Liver (tissue), 3 donors: ENCODE data around the gene FIBP.

Experiments used
- EGR1 ChIP-seq, 2 donors: IDR thresholded peaks; 2 replicates each; pipeline ENCODE4 v1.6.1; 2016 to 2018; ENCODE audit warnings: antibody characterized with exemption in 2 of 2, low read depth in 2 of 2
- GABPA ChIP-seq, 2 donors: IDR thresholded peaks in 1 of 2; conservative IDR thresholded peaks in 1 of 2; 2 replicates each; pipeline ENCODE4 v1.6.1; 2016; ENCODE audit warnings: antibody characterized with exemption in 2 of 2, mild to moderate bottlenecking in 1 of 2, moderate library complexity in 1 of 2
- HNF4A ChIP-seq, 2 donors: conservative IDR thresholded peaks; 2 replicates each; pipeline ENCODE4 v1.6.1; 2016; ENCODE audit warnings: antibody characterized with exemption in 2 of 2, mild to moderate bottlenecking in 2 of 2
- HNF4G ChIP-seq: IDR thresholded peaks from 2 replicates; pipeline ENCODE4 v1.6.1; 2016; ENCODE audit warnings: antibody characterized with exemption
- JUND ChIP-seq, 2 donors: IDR thresholded peaks; 2 replicates each; pipeline ENCODE4 v1.6.1; 2016; ENCODE audit warnings: antibody characterized with exemption in 2 of 2
- RAD21 ChIP-seq, 2 donors: IDR thresholded peaks; 2 replicates each; pipeline ENCODE4 v1.6.1; 2016; ENCODE audit warnings: antibody characterized with exemption in 2 of 2, mild to moderate bottlenecking in 2 of 2
- TAF1 ChIP-seq: conservative IDR thresholded peaks from 2 replicates; pipeline ENCODE4 v1.6.1; 2016; ENCODE audit warnings: antibody characterized with exemption, mild to moderate bottlenecking
- TF ChIP-seq, protein P1 (sequence below): fragments of 150-350 bp; IDR thresholded peaks from 2 replicates; pipeline ENCODE4 v1.5.1; 2017; ENCODE audit warnings: improper control_type of control experiment, low read depth, low read length; ENCODE audit not compliant: missing input control
- TF ChIP-seq, protein P2 (sequence below): IDR thresholded peaks from 2 replicates; pipeline ENCODE4 v1.6.1; 2016; ENCODE audit warnings: antibody characterized with exemption
- TF ChIP-seq, protein P3 (sequence below): IDR thresholded peaks from 2 replicates; pipeline ENCODE4 v1.6.1; 2016; ENCODE audit warnings: antibody characterized with exemption, mild to moderate bottlenecking
- donor health status: healthy.
- donor health status: healthy.

DNA sequence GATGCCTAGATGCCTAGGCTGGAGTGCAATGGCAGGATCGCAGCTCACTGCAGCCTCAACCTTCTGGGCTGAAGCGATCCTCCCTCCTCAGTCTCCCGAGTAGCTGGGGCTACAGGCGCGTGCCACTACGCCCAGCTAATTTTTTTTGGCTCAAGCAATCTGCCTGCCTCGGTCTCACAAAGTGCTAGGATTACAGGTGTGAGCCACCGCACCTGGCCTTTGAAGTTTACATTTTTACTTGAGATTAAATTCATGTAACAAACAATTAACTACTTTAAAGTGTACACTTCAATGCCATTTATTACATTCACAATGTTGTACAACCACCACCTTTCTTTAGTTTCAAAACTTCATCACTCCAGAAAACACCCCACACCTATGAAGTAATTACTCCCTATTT is 15.4 kb upstream of the FIBP start:
- TF ChIP-seq, protein P1, sequence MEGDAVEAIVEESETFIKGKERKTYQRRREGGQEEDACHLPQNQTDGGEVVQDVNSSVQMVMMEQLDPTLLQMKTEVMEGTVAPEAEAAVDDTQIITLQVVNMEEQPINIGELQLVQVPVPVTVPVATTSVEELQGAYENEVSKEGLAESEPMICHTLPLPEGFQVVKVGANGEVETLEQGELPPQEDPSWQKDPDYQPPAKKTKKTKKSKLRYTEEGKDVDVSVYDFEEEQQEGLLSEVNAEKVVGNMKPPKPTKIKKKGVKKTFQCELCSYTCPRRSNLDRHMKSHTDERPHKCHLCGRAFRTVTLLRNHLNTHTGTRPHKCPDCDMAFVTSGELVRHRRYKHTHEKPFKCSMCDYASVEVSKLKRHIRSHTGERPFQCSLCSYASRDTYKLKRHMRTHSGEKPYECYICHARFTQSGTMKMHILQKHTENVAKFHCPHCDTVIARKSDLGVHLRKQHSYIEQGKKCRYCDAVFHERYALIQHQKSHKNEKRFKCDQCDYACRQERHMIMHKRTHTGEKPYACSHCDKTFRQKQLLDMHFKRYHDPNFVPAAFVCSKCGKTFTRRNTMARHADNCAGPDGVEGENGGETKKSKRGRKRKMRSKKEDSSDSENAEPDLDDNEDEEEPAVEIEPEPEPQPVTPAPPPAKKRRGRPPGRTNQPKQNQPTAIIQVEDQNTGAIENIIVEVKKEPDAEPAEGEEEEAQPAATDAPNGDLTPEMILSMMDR: no peak
- TF ChIP-seq HNF4A (conservative IDR thresholded peaks at IDR 0.05): no peak
- TF ChIP-seq, protein P2, sequence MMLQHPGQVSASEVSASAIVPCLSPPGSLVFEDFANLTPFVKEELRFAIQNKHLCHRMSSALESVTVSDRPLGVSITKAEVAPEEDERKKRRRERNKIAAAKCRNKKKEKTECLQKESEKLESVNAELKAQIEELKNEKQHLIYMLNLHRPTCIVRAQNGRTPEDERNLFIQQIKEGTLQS: no peak
- TF ChIP-seq GABPA (IDR thresholded peaks at IDR 0.05 in 1 of 2, conservative IDR thresholded peaks at IDR 0.05 in 1 of 2): no peak
- TF ChIP-seq TAF1: no peak
- no peak for TF ChIP-seq RAD21 (IDR thresholded peaks at IDR 0.05)
- TF ChIP-seq, protein P3, sequence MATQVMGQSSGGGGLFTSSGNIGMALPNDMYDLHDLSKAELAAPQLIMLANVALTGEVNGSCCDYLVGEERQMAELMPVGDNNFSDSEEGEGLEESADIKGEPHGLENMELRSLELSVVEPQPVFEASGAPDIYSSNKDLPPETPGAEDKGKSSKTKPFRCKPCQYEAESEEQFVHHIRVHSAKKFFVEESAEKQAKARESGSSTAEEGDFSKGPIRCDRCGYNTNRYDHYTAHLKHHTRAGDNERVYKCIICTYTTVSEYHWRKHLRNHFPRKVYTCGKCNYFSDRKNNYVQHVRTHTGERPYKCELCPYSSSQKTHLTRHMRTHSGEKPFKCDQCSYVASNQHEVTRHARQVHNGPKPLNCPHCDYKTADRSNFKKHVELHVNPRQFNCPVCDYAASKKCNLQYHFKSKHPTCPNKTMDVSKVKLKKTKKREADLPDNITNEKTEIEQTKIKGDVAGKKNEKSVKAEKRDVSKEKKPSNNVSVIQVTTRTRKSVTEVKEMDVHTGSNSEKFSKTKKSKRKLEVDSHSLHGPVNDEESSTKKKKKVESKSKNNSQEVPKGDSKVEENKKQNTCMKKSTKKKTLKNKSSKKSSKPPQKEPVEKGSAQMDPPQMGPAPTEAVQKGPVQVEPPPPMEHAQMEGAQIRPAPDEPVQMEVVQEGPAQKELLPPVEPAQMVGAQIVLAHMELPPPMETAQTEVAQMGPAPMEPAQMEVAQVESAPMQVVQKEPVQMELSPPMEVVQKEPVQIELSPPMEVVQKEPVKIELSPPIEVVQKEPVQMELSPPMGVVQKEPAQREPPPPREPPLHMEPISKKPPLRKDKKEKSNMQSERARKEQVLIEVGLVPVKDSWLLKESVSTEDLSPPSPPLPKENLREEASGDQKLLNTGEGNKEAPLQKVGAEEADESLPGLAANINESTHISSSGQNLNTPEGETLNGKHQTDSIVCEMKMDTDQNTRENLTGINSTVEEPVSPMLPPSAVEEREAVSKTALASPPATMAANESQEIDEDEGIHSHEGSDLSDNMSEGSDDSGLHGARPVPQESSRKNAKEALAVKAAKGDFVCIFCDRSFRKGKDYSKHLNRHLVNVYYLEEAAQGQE: no peak
- TF ChIP-seq JUND (IDR thresholded peaks at IDR 0.05): no peak
- no peak for TF ChIP-seq EGR1 (IDR thresholded peaks at IDR 0.05; ENCODE audit: low read depth in 2 of 2)
- TF ChIP-seq HNF4G: no peak
